Colonic mucosa (tissue), 4 donors: ENCODE results near the gene LCTL. TPM values are rescaled to one million over a fixed set of nuclear protein-coding genes. Genes with fewer than 3 reads are reported as not detected.

ENCODE experiments used
- DNase-seq: peaks from one replicate; pipeline ENCODE4 v3.0.0-alpha.2; 2020
- H3K27ac ChIP-seq: fragments of 200-600 bp; one replicate; pipeline ENCODE4 v1.8.0; 2021
- H3K27me3 ChIP-seq: fragments of 200-600 bp; one replicate; pipeline ENCODE4 v1.8.0; 2021
- H3K36me3 ChIP-seq: fragments of 200-600 bp; one replicate; pipeline ENCODE4 v1.8.0; 2021
- H3K4me1 ChIP-seq: fragments of 200-600 bp; one replicate; pipeline ENCODE4 v1.8.0; 2021; ENCODE audit warnings: mild to moderate bottlenecking
- H3K4me3 ChIP-seq: fragments of 200-600 bp; one replicate; pipeline ENCODE4 v1.8.0; 2021
- H3K9ac ChIP-seq, 2 donors: one replicate each; pipeline ENCODE4 v1.7.0; 2013; ENCODE audit warnings: control low read depth in 2 of 2, low read depth in 2 of 2, low read length in 2 of 2
- H3K9me3 ChIP-seq: fragments of 200-600 bp; one replicate; pipeline ENCODE4 v1.8.0; 2021
- CTCF ChIP-seq: fragments of 200-600 bp; IDR thresholded peaks from one replicate; pipeline ENCODE4 v1.8.0; 2022; ENCODE audit warnings: antibody characterized with exemption, mild to moderate bottlenecking
- intact Hi-C: fragments of 100-400 bp; cut with DNase I; formaldehyde crosslinking; loops from one replicate; pipeline ENCODE4 v1.14.1; 2022
- total RNA-seq, 2 donors: library from RNA; stranded (reverse); fragmentation: NEBNext Ultra II Directional in 1 of 2; extraction: Animal tissue kit (Norgen Biotek cat#: 25700) in 1 of 2; gene quantifications; one replicate each; pipeline ENCODE4 v1.2.1, GENCODE V29; 2021
- donor health status: healthy.
- donor health status: DM: no; HTN: no; CAD: no.
- donor health status: DM: no; HTN: no; CAD: no.

LCTL gene
- total RNA-seq: not detected

- Histone ChIP-seq H3K4me1 (no peaks in the 10 kb centered on the region), H3K9ac (no peak within 1 kb of the TSS), H3K4me3 (no peak within 1 kb of the TSS), H3K36me3 (no peaks in the 10 kb centered on the region), H3K27me3 (no peaks in the 10 kb centered on the region), H3K9me3 (no peaks in the 10 kb centered on the region), H3K27ac (no peak within 1 kb of the TSS)
- no peak for DNase-seq
- TF ChIP-seq CTCF: no peak
- intact Hi-C loops: no loop called here
Observed at GRCh38 chr15:66565741-66566144, at the start of gene LCTL. Gene LCTL, minus strand, starts transcription at chr15:66565998. Its CDS starts 633 bp downstream, at chr15:66565365.

GRCh38 chr15:66614951-66615760 is 49.4 kb upstream of the LCTL start:
- intact Hi-C loops: no loop called here
- Histone ChIP-seq H3K9me3 (no peaks in the 10 kb centered on the region), H3K27ac (no peak overlapping the region), H3K4me1 (peaks cover 15% of the 10 kb centered on the region), H3K9ac (no peak overlapping the region), H3K27me3 (no peaks in the 10 kb centered on the region), H3K36me3 (no peaks in the 10 kb centered on the region), H3K4me3 (no peak overlapping the region)
- DNase-seq: no peak
- TF ChIP-seq CTCF: no peak

- Histone ChIP-seq H3K4me3 (no peak overlapping the region), H3K9ac (no peak overlapping the region), H3K4me1 (peaks cover 15% of the 10 kb centered on the region), H3K36me3 (no peaks in the 10 kb centered on the region), H3K27ac (no peak overlapping the region), H3K9me3 (no peaks in the 10 kb centered on the region), H3K27me3 (no peaks in the 10 kb centered on the region)
- intact Hi-C loops: no loop called here
- TF ChIP-seq CTCF: no peak
- DNase-seq: no peak
Observed at GRCh38 chr15:66614456-66614855, 48.7 kb upstream of the LCTL start.

GRCh38 chr15:66613743-66614142 is 47.9 kb upstream of the LCTL start:
- Histone ChIP-seq H3K4me3 (no peak overlapping the region), H3K9ac (no peak overlapping the region), H3K27me3 (no peaks in the 10 kb centered on the region), H3K36me3 (no peaks in the 10 kb centered on the region), H3K9me3 (no peaks in the 10 kb centered on the region), H3K27ac (no peak overlapping the region), H3K4me1 (peaks cover 8% of the 10 kb centered on the region)
- TF ChIP-seq CTCF: no peak
- intact Hi-C loops: no loop called here
- DNase-seq: no peak

GRCh38 chr15:66611257-66612053 is 45.7 kb upstream of the LCTL start:
- Histone ChIP-seq H3K4me1 (no peaks in the 10 kb centered on the region), H3K9ac (no peak overlapping the region), H3K27me3 (no peaks in the 10 kb centered on the region), H3K9me3 (no peaks in the 10 kb centered on the region), H3K4me3 (no peak overlapping the region), H3K27ac (no peak overlapping the region), H3K36me3 (no peaks in the 10 kb centered on the region)
- intact Hi-C loops: no loop called here
- no peak for DNase-seq
- no peak for TF ChIP-seq CTCF
